Measurements from ENCODE around the gene ITGA6.
A peak's percentile ranks its signal among the peaks of the same experiment; 100 is the strongest.
"Not testable (repeated sequence)": the region's sequence is repeated elsewhere in the genome, so short reads cannot be mapped to it uniquely, and the experiment has no call there.

ITGA6 gene

GRCh38 chr2:172531309-172531708 lies 103.9 kb downstream of the ITGA6 start:
- Mint-ChIP-seq H3K4me3 (no peak overlapping the region), H3K9me3 (peaks cover 64% of the 10 kb centered on the region), H3K27ac (no peak overlapping the region), H3K4me1 (ENCODE audit: low read depth) (no peaks in the 10 kb centered on the region), H3K36me3 (ENCODE audit: low read depth) (peaks cover 42% of the 10 kb centered on the region), H3K27me3 (ENCODE audit: low read depth) (no peaks in the 10 kb centered on the region)

- not testable (repeated sequence) for H3K27me3 Mint-ChIP-seq (ENCODE audit: low read depth); H3K4me1 Mint-ChIP-seq (ENCODE audit: low read depth); H3K27ac Mint-ChIP-seq; H3K4me3 Mint-ChIP-seq
- peaks cover 65% of the 10 kb centered on the region for H3K9me3 Mint-ChIP-seq
- peaks cover 44% of the 10 kb centered on the region for H3K36me3 Mint-ChIP-seq (ENCODE audit: low read depth)
Measured at GRCh38 chr2:172532461-172532860, 105.1 kb downstream of the ITGA6 start.

GRCh38 chr2:172533687-172534086 lies 106.3 kb downstream of the ITGA6 start:
- Mint-ChIP-seq H3K36me3 (ENCODE audit: low read depth) (peaks cover 43% of the 10 kb centered on the region), H3K27ac (no peak overlapping the region)

GRCh38 chr2:172535119-172535518 lies 107.7 kb downstream of the ITGA6 start:
- Mint-ChIP-seq H3K4me3 (no peak overlapping the region), H3K36me3 (ENCODE audit: low read depth) (peaks cover 37% of the 10 kb centered on the region), H3K27me3 (ENCODE audit: low read depth) (no peaks in the 10 kb centered on the region), H3K9me3 (peaks cover 56% of the 10 kb centered on the region), H3K27ac (no peak overlapping the region), H3K4me1 (ENCODE audit: low read depth) (no peaks in the 10 kb centered on the region)

More at GRCh38 chr2:172533687-172534086, 106.3 kb downstream of the ITGA6 start:
- Mint-ChIP-seq H3K4me1 (ENCODE audit: low read depth) (no peaks in the 10 kb centered on the region), H3K4me3 (no peak overlapping the region), H3K27me3 (ENCODE audit: low read depth) (no peaks in the 10 kb centered on the region), H3K9me3 (peaks cover 55% of the 10 kb centered on the region)

DNA sequence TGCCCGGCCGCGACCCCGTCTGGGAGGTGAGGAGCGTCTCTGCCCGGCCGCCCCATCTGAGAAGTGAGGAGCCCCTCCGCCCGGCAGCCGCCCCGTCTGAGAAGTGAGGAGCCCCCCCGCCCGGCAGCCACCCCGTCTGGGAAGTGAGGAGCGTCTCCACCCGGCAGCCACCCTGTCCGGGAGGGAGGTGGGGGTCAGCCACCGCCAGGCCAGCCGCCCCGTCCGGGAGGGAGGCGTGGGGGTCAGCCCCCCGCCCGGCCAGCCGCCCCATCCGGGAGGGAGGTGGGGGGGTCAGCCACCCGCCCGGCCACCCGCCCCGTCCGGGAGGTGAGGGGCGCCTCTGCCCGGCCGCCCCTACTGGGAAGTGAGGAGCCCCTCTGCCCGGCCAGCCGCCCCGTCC lies 110.5 kb downstream of the ITGA6 start:
- H3K4me3 Mint-ChIP-seq; H3K4me1 Mint-ChIP-seq (ENCODE audit: low read depth); H3K27ac Mint-ChIP-seq; H3K27me3 Mint-ChIP-seq (ENCODE audit: low read depth): not testable (repeated sequence)
- peaks cover 62% of the 10 kb centered on the region for H3K9me3 Mint-ChIP-seq
- H3K36me3 Mint-ChIP-seq (ENCODE audit: low read depth), result peaks cover 37% of the 10 kb centered on the region

DNA sequence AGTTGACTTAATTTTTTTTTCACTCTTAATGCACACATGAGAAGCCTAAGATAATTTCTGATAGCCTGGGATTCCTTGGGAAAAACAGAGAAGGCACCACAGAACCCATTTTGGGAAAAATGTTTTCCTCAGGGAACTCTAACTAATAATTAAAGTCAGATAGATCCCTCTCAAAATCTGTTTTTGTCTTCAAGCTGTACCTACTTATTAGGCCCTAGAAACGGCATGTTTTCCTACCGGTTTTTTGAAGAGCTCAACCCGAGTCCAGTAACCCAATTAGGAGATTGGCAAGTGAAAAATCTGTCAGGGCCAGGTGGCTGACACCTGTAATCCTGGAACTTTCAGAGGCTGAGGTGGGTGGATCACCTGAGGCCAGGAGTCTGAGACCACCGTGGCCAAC lies 112.4 kb downstream of the ITGA6 start:
- Mint-ChIP-seq H3K9me3 (peaks cover 65% of the 10 kb centered on the region), H3K36me3 (ENCODE audit: low read depth) (peaks cover 41% of the 10 kb centered on the region), H3K4me3 (no peak overlapping the region), H3K4me1 (ENCODE audit: low read depth) (no peaks in the 10 kb centered on the region), H3K27me3 (ENCODE audit: low read depth) (no peaks in the 10 kb centered on the region), H3K27ac (no peak overlapping the region)

DNA sequence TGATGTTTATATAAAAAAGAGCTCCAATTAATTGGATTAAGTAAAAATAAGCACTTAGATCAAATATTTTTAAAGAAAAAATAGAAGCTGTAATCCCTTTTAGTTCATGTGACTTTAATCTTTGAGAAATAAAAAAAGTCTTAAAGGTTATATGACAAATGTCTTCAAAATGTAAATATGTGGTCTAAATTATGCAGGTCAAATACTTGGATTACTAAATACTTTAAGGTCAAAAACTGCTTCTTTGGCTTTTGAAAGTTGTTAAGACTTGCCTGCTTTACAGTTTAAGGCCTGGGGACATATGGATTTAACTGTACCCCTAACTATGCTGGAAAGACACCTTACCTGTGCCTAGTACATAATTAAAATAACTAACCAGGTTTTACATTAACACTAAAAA lies 113.0 kb downstream of the ITGA6 start:
- peaks cover 63% of the 10 kb centered on the region for H3K9me3 Mint-ChIP-seq
- H3K4me1 Mint-ChIP-seq (ENCODE audit: low read depth), result no peaks in the 10 kb centered on the region
- H3K4me3 Mint-ChIP-seq, result no peak overlapping the region
- H3K27me3 Mint-ChIP-seq (ENCODE audit: low read depth), result no peaks in the 10 kb centered on the region
- peaks cover 38% of the 10 kb centered on the region for H3K36me3 Mint-ChIP-seq (ENCODE audit: low read depth)
- H3K27ac Mint-ChIP-seq, result no peak overlapping the region

DNA sequence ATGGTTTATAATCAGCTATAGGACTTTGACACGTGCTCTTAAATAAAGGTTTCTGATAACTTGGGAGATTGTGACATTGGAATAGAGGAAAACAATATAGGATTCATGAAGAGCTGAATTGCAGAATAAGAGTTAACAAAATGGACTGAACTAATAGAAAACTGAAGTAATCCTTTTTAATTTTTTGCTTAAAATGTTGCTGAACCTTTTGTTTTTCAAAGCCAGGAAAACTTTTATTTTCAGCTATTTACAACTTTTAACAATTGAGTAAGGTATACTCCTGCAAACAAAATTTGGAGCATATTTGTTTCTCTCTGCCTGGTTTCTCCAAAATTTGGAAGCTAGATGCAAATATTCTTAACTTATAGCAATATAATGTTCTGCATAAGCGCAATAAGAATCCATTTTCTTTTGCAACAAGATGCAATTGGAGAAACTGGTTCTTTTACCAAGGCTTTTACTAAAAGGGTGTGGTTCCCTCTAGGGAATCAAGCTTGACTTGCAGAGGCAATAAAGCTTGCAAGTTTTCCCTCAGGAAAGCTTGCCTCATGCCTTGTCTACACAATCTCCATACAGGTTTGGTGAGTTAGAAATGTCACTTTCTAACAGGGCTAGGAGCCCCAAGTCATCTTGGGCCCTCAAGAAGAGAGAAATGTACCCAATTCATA lies 118.2 kb downstream of the ITGA6 start:
- peaks cover 49% of the 10 kb centered on the region for H3K9me3 Mint-ChIP-seq
- no peak overlapping the region for H3K27ac Mint-ChIP-seq
- H3K27me3 Mint-ChIP-seq (ENCODE audit: low read depth), result no peaks in the 10 kb centered on the region
- H3K4me3 Mint-ChIP-seq, result no peak overlapping the region
- H3K4me1 Mint-ChIP-seq (ENCODE audit: low read depth), result peaks cover 13% of the 10 kb centered on the region
- H3K36me3 Mint-ChIP-seq (ENCODE audit: low read depth), result peaks cover 44% of the 10 kb centered on the region

- Mint-ChIP-seq H3K4me3 (no peak overlapping the region), H3K9me3 (peaks cover 24% of the 10 kb centered on the region), H3K27ac (no peak overlapping the region), H3K27me3 (ENCODE audit: low read depth) (no peaks in the 10 kb centered on the region), H3K36me3 (ENCODE audit: low read depth) (peaks cover 39% of the 10 kb centered on the region), H3K4me1 (ENCODE audit: low read depth) (peaks cover 36% of the 10 kb centered on the region)
Measured at GRCh38 chr2:172549131-172549530, 121.7 kb downstream of the ITGA6 start.

GRCh38 chr2:172549802-172550201 lies 122.4 kb downstream of the ITGA6 start:
- H3K4me3 Mint-ChIP-seq, result peak overlapping the region; percentile 25

GRCh38 chr2:172550419-172550818 lies 123.0 kb downstream of the ITGA6 start:
- H3K27me3 Mint-ChIP-seq (ENCODE audit: low read depth), result no peaks in the 10 kb centered on the region
- H3K4me1 Mint-ChIP-seq (ENCODE audit: low read depth), result peaks cover 48% of the 10 kb centered on the region
- peaks cover 37% of the 10 kb centered on the region for H3K36me3 Mint-ChIP-seq (ENCODE audit: low read depth)
- no peak overlapping the region for H3K4me3 Mint-ChIP-seq
- peaks cover 16% of the 10 kb centered on the region for H3K9me3 Mint-ChIP-seq
- no peak overlapping the region for H3K27ac Mint-ChIP-seq

More at GRCh38 chr2:172549802-172550201, 122.4 kb downstream of the ITGA6 start:
- Mint-ChIP-seq H3K36me3 (ENCODE audit: low read depth) (peaks cover 36% of the 10 kb centered on the region), H3K4me1 (ENCODE audit: low read depth) (peaks cover 43% of the 10 kb centered on the region), H3K9me3 (peaks cover 20% of the 10 kb centered on the region)
- H3K27me3 Mint-ChIP-seq (ENCODE audit: low read depth); H3K27ac Mint-ChIP-seq: not testable (repeated sequence)

DNA sequence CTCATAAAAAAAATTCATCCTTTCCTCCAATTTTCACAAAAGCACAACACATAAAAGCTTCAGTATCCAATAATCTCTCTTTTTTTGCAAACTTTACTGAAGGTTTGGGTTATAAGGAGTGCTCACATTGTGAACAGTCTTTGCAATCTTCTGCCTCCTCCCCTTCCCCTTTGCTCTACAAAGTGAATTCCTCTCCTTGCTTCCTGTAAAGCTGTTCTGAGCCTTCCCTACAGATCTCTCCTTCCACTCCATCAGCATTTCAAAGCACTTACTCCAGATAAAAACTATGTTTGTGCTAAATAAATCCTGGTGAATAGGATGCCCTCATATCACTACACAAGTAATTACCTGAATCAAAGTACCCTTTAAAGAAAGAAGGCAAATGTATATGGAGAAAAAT lies 123.9 kb downstream of the ITGA6 start:
- H3K4me1 Mint-ChIP-seq (ENCODE audit: low read depth), result peaks cover 51% of the 10 kb centered on the region
- no peaks in the 10 kb centered on the region for H3K27me3 Mint-ChIP-seq (ENCODE audit: low read depth)
- no peak overlapping the region for H3K4me3 Mint-ChIP-seq
- peaks cover 37% of the 10 kb centered on the region for H3K36me3 Mint-ChIP-seq (ENCODE audit: low read depth)
- no peak overlapping the region for H3K27ac Mint-ChIP-seq
- H3K9me3 Mint-ChIP-seq, result peaks cover 10% of the 10 kb centered on the region

DNA sequence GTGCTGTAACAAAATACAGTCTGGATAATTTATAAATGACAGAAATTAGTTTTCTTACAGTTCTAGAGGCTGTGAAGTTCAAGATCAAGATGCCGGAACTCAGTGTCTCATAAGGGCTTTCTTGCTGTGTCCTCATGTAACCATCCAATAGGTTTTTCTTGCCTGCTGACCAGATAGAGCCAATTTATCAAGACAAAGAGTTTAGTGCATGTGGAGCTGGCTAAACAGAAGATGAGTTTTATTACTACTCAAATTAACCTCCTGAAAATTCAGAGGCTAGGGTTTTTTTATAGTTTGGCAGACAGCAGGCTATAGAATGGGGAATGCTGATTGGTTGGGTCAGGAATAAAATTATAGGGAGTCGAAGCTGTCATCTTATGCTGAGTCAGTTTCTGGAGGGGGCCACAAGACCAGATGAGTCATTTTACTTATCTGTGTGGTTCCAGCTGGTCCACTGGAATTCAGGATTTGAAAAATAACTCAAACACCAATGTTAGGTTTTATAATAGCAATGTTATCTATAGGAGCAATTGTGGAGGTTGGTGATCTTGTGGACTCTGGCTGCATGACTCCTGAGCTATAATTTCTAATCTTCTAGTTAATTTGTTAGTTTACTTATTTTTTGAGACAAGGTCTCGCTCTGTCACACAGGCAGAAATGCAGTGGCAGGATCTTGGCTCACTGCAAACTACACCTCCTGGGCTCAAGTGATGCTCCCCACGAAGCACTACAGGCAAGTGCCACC lies 125.3 kb downstream of the ITGA6 start:
- Mint-ChIP-seq H3K27me3 (ENCODE audit: low read depth) (no peaks in the 10 kb centered on the region), H3K4me1 (ENCODE audit: low read depth) (peaks cover 58% of the 10 kb centered on the region), H3K27ac (no peak overlapping the region), H3K9me3 (peaks cover 3% of the 10 kb centered on the region), H3K4me3 (no peak overlapping the region), H3K36me3 (ENCODE audit: low read depth) (peaks cover 30% of the 10 kb centered on the region)

GRCh38 chr2:172554352-172555271 lies 127.2 kb downstream of the ITGA6 start:
- peaks cover 24% of the 10 kb centered on the region for H3K36me3 Mint-ChIP-seq (ENCODE audit: low read depth)
- H3K9me3 Mint-ChIP-seq, result no peaks in the 10 kb centered on the region
- H3K4me3 Mint-ChIP-seq, result peak overlapping the region; percentile 99
- H3K27me3 Mint-ChIP-seq (ENCODE audit: low read depth), result no peaks in the 10 kb centered on the region
- peak overlapping the region; percentile 99 for H3K27ac Mint-ChIP-seq
- H3K4me1 Mint-ChIP-seq (ENCODE audit: low read depth), result peaks cover 65% of the 10 kb centered on the region

GRCh38 chr2:172555272-172555521 lies 127.8 kb downstream of the ITGA6 start:
- H3K4me1 Mint-ChIP-seq (ENCODE audit: low read depth), result peaks cover 59% of the 10 kb centered on the region
- H3K27me3 Mint-ChIP-seq (ENCODE audit: low read depth), result no peaks in the 10 kb centered on the region
- no peaks in the 10 kb centered on the region for H3K9me3 Mint-ChIP-seq
- peaks cover 22% of the 10 kb centered on the region for H3K36me3 Mint-ChIP-seq (ENCODE audit: low read depth)
- peak overlapping the region; percentile 99 for H3K27ac Mint-ChIP-seq
- peak overlapping the region; percentile 99 for H3K4me3 Mint-ChIP-seq
